Stimulated activated CD4-positive, alpha-beta T cell treated with anti-CD3 and anti-CD28 coated beads, Interleukin-4, amount 100 ng/mL, for 1 hour (primary cell): ENCODE measurements around the gene BAZ2B.
"Not testable (repeated sequence)": the region's sequence is repeated elsewhere in the genome, so short reads cannot be mapped to it uniquely, and the experiment has no call there.

Experiments used
- DNase-seq: peaks from one replicate; pipeline ENCODE4 v3.0.0-alpha.2; 2020

Gene BAZ2B

DNA sequence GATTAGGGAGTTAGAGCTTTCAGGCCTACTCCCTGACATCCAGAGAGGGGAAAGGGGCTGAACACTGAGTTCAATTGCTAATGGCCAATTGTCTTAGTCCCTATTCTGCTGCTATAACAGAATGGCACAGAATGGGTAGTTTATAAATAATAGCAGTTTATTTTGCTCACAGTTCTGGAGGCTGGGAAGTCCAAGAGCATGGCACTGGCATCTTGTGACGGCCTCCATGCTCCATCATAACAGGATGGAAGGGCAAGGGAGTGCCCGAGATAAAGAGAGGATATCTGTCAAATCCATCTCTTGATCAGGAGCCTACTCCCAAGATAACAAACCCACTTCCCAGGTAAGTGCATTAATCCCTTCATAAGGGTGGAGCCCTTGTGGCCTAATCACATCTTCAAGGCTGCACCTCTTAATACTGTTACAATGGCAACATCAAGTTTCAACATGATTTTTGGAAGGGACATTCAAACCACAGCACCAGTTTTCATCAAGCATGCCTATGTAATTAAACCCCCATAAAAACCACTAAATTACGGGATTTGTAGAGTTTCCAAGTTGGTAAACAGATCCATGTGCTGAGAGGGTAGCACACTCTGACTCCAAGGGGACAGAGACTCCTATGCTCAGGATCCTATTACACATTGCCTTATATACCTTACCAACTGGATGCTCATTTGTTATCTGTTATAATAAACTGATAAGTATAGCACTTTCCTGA, 44.6 kb downstream of the BAZ2B start:
- DNase-seq: no peak

DNA sequence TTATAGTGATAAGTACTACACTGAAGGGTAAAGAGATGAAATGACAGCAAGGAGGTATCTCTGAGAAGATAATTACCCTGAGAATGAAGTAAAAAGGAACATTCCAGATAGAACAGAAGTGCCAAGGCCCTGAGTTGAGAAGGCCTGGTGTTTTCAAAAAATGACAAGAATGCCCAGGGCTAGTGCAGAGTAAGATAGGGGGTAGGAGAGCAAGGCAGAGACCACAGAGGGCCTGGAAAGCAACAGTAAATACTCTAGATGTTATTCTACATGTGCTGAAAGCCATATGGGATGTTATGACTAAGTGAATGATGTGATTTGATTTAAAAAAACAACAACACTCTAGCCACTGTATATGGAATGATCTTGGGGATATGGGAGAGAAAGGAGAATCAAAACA, 52.3 kb downstream of the BAZ2B start:
- no peak for DNase-seq

DNA sequence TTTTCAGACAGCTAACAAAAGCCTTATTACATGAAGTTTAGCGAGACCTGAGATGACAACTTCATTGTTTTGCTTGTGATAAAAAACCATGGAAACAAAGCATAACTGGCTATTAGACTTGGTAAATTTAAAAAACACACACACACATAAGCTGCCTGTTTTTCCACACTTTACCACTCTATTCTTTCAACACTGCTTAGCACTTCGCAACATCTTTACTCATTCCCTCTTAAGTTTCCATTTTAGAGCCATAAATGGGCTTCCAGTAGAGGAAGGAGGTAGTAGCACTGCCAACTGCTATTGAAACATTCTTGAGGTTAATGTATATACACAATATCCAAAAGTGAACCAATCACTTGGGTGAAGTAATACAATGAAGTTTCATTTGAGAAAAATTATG, 54.1 kb downstream of the BAZ2B start:
- DNase-seq: no peak

- DNase-seq: no peak
Measured at GRCh38 chr2:159561786-159562185, 54.6 kb downstream of the BAZ2B start.

- no peak for DNase-seq
Measured at GRCh38 chr2:159561242-159561641, 55.1 kb downstream of the BAZ2B start.

DNA sequence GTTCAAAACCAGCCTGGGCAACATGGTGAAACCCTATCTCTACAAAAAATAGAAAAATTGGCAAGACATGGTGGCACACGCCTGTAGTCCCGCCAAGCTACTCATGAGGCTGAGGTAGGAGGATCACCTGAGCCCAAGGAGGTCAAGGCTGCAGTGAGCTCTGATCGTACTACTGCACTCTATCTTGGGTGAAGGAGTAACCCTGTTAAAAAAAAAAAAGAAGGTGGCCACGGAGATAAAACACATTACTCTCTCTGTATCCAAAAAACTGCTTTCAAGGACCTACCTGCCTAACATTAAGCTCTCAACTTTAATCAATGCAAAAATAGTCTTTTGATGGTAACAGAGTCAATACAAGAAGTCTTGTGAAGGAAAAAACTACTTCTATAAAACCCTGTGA, 57.3 kb downstream of the BAZ2B start:
- no peak for DNase-seq

DNA sequence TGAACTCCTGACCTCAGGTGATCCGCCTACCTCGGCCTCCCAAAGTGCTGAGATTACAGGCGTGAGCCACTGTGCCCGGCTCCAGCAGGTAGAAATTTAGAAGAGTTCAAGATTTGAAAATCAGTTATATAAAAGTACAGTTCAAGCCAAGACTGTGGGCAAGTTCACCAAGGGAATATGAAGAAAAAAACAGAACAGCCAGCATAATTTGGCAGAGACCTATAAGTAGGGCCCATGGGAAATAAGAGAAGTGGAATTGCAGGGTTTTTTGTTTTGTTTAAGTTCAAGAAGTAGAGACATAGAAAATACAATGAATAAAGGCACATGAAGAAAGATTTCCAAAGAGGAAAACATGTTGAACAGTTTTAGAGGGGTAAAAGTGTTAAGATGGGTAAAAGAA, 57.9 kb downstream of the BAZ2B start:
- no peak for DNase-seq

DNA sequence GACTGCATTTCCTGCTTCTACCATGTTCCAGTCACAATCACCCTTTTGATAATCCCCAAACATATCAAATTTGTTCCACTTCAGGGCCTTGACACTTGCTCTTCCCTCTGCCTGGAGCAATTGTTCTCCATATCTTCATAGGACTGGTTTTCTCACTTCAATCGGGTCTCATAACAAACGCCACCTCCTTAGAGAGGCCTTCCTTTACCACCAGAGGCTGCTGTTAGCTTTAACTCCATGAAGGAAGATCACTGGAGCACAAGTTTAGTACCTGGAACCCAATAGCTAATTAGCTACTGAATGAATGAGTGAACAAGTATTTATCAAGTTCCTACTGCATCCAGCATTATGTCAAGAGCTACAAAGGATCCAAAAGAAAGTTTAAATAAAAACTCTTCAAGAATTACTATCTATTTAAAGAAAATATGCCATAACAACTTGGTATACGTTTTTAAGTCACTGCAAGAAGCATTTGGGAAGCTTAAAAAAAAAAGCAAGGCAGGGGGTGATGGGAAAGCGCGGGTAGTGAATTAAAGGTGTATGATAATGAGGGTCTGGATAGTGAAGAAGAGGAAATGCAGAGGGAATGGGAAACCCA, 58.8 kb downstream of the BAZ2B start:
- no peak for DNase-seq

DNA sequence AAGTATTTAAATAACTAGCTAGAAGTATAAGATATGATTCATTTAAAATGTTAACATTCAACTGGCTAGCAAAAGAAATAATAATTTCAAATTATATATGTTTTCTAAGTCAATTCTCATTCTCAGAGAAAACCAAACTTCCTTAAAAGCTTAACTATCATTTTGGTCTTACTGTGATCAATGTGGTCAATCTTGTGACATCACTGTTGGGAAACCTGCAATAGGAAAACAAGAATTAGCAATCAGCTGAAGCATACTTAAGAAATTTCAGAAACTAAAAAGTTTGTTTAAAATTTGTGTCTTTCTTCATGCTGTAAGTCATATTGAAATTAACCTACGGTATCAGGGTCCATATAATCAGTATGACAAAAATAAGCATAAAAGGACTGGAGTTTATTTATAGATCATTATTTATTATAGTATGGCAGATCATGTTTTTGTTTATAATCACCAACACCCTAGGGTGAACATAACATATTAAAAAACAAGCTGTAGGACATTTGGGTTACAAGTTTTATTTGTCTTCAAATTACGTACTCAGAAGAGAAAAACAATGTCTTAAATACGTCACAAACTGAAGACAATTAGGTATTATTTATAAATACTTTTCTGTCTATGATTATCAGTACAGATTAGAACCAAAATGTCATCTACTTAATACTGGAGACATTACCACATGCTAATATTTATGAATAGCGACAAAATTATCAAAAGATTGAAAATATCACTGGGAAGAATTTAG, 60.5 kb downstream of the BAZ2B start:
- no peak for DNase-seq

DNA sequence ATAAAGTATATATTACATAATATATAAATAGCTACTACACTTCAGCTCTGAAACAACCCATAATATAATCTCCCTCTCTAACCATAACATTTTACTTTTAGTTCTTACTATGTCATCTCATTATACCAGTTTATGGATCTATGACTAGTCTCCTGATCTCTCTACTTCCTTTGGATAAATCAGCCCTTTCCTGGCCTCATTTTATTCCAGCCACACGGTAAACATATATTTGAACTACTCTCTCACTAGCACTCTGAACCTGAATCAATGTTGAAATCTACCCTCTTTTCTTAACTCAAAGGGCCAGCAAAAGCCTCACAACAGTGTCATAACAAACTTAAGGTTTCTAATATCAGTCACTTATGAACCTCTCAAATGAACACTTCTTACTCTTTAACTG, 62.6 kb downstream of the BAZ2B start:
- DNase-seq: no peak

DNA sequence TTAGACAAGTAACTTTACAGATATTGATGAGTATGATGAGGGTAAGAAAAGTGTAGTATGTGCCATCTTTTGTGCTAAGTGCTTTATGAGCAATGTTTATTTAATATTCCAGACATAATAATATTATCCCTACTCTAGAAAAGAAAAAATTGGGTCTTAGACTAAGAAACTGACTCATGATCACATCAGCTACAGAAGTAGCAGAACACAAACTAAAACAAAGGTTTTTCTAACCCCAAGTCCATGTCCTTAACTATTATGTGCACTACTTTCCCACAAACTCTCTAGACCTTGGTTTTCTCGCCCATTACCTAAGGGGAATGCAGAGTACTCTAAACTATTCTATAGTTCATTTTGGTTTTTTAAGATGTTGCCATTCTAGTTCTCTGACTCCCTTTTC, 64.5 kb downstream of the BAZ2B start:
- no peak for DNase-seq

DNA sequence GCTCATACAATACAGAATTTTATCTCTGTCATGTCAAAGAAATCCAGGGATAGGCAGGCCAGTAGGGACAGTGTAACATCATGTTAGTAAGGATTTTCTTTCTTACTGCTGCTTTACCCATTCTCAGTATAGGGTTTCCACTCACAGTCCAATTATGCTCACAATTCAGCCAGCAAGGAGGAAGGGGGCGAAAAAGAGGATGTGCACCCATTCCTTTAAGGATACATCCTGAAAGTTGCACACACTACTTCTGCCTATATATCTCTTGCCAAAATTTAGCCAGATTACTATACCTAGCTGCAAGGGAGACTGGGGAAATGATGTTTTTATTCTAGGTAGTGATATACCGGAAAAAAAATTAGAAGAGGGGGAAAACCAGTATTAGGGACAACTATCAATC, 66.1 kb downstream of the BAZ2B start:
- no peak for DNase-seq

GRCh38 chr2:159549234-159549633, 67.1 kb downstream of the BAZ2B start:
- no peak for DNase-seq

DNA sequence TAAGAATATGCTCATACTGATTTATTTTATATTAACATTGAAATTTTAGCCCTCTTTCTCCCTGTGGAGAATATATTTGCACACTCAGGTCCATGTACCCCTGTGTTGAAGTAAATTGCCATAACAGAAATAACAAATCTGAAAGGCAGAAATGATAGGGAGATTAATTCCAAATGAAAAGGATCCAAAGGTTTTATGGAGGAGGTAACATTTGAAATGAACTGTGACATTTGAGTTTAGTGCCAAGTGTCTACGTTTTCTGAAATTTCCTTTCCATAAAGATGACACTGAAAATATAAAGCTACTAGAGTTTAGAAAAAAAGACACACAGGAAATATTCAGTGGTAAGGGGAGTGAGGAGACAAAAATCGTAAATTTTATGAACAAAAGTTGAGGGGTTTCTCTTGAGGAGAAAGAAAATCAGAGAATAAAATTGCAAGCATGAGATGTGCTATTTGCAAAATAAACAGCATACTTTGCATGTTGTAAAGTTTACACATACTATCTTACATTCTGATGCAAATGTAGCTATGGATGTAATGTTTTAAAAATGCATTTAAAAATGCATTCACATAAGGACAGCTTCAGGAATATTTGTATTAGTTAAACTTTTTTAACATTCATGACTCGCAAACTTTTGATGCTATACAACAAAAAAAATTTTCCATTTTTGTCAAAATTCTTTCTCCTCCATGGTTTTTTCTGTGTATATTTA, 69.5 kb downstream of the BAZ2B start:
- no peak for DNase-seq

DNA sequence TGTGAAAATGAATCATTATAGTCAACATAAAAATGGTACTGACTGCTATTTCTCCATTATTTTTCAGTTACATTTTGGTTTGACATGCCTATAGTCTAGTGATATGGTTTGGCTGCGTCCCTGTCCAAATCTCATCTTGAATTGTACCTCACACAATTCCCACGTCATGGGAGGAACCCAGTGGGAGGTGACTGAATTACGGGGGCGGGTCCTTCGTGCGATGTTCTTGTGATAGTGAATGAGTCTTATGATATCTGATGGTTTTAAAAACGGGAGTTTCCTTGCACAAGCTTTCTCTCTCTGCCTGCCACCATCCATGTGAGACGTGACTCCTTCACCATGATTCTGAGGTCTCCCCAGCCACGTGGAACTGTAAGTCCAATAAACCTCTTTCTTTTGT, 70.3 kb downstream of the BAZ2B start:
- no peak for DNase-seq

- no peak for DNase-seq
Measured at GRCh38 chr2:159545085-159545484, 71.3 kb downstream of the BAZ2B start.

GRCh38 chr2:159542101-159542500, 74.2 kb downstream of the BAZ2B start:
- no peak for DNase-seq

DNA sequence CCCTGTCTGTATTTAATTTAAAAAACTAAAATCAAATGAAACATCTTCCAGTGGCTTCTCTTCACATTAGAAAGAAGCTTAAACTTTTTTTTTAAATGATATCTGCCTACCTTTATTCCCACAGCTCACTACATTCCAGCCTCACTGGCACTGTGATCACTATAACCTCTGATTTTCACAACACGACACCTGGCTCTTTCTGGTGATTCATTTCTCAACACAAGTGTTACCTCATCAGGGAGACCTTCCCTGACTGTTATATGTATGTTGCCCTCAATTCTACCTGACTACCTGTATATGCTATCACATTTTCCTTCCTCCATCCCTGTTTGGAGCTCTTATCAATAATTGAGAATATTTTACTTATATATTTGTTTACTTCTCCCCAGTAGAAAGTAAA, 76.6 kb downstream of the BAZ2B start:
- no peak for DNase-seq

- DNase-seq: no peak
Measured at GRCh38 chr2:159538801-159539200, 77.5 kb downstream of the BAZ2B start.

GRCh38 chr2:159535261-159535660, 81.1 kb downstream of the BAZ2B start:
- not testable (repeated sequence) for DNase-seq

GRCh38 chr2:159531475-159531874, 84.9 kb downstream of the BAZ2B start:
- DNase-seq: no peak

- DNase-seq: no peak
Measured at GRCh38 chr2:159526433-159526832, 89.9 kb downstream of the BAZ2B start.

DNA sequence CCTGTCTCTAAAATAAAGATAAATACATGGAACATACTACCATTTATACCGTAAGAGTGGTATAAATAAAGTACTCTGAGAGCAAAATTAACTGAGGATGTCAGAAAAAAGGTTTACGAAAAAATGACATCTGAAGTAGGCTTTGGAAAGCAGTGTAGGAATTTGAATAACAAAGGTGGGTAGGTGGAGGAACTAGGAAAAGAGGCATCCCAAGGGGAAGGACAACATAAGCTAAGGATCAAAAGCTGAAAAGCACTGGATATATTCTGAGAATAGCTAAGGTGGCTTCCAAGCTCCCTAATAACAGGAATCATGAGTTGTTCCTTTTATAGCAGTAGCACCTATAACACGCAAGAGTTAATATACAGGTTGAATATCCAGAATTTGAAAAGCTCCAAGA, 91.3 kb downstream of the BAZ2B start:
- DNase-seq: no peak

GRCh38 chr2:159521272-159521671, 95.1 kb downstream of the BAZ2B start:
- no peak for DNase-seq
